Astrocyte (in vitro differentiated cells and primary cell): ENCODE results near the gene PPP2R2D. TPM values are rescaled to one million over a fixed set of nuclear protein-coding genes. Genes with fewer than 3 reads are reported as not detected.

ENCODE experiments used
- DNase-seq: peaks from one replicate; pipeline ENCODE4 v3.0.0-alpha.2; 2010; ENCODE audit warnings: low read depth
- FAIRE-seq: peaks from 2 replicates; lab custom pipeline; 2011; peaks lifted over from hg19 to GRCh38; lab: Jason Lieb, UNC
- H2AFZ ChIP-seq: 2 replicates; pipeline ENCODE4 v1.6.0; 2012; ENCODE audit warnings: low read depth, low read length, inconsistent platforms
- H3K27ac ChIP-seq: 2 replicates; pipeline ENCODE4 v1.5.1; 2011; ENCODE audit warnings: low read depth, low read length, inconsistent platforms
- H3K27me3 ChIP-seq: 2 replicates; pipeline ENCODE4 v1.6.0; 2011; ENCODE audit warnings: low read length, inconsistent platforms; ENCODE audit not compliant: insufficient read depth
- H3K36me3 ChIP-seq: 2 replicates; pipeline ENCODE4 v1.5.1; 2011; ENCODE audit warnings: low read length, inconsistent platforms; ENCODE audit not compliant: insufficient read depth
- H3K4me1 ChIP-seq: 2 replicates; pipeline ENCODE4 v1.5.1; 2011; ENCODE audit warnings: low read length, inconsistent platforms; ENCODE audit not compliant: insufficient read depth
- H3K4me2 ChIP-seq: 2 replicates; pipeline ENCODE4 v1.6.0; 2012; ENCODE audit warnings: low read length, inconsistent platforms
- H3K4me3 ChIP-seq: 2 replicates; pipeline ENCODE4 v1.5.1; 2011; ENCODE audit warnings: low read depth, mild to moderate bottlenecking, low read length, inconsistent platforms; ENCODE audit not compliant: insufficient read depth
- H3K79me2 ChIP-seq: 2 replicates; pipeline ENCODE4 v1.6.0; 2012; ENCODE audit warnings: mild to moderate bottlenecking, low read length, inconsistent platforms; ENCODE audit not compliant: insufficient read depth
- H3K9ac ChIP-seq: 2 replicates; pipeline ENCODE4 v1.6.0; 2012; ENCODE audit warnings: mild to moderate bottlenecking, low read length, inconsistent platforms
- H3K9me3 ChIP-seq: 2 replicates; pipeline ENCODE4 v1.5.1; 2012; ENCODE audit warnings: low read depth, mild to moderate bottlenecking, low read length, inconsistent platforms; ENCODE audit not compliant: insufficient read depth
- H4K20me1 ChIP-seq: 2 replicates; pipeline ENCODE4 v1.6.0; 2012; ENCODE audit warnings: low read length, inconsistent platforms; ENCODE audit not compliant: insufficient read depth
- H3K27ac Mint-ChIP-seq: one replicate; pipeline ENCODE4 v1.8.0; 2021; ENCODE audit warnings: mild to moderate bottlenecking, mixed read lengths; ENCODE audit not compliant: unreplicated experiment
- H3K27me3 Mint-ChIP-seq: one replicate; pipeline ENCODE4 v1.8.0; 2021; ENCODE audit warnings: low read depth, mixed read lengths; ENCODE audit not compliant: unreplicated experiment
- H3K36me3 Mint-ChIP-seq: one replicate; pipeline ENCODE4 v1.8.0; 2021; ENCODE audit warnings: low read depth, mixed read lengths; ENCODE audit not compliant: unreplicated experiment
- H3K4me1 Mint-ChIP-seq: one replicate; pipeline ENCODE4 v1.8.0; 2021; ENCODE audit warnings: low read depth, mixed read lengths; ENCODE audit not compliant: unreplicated experiment
- H3K4me3 Mint-ChIP-seq: one replicate; pipeline ENCODE4 v1.8.0; 2021; ENCODE audit warnings: mild to moderate bottlenecking, moderate library complexity, mixed read lengths; ENCODE audit not compliant: unreplicated experiment
- H3K9me3 Mint-ChIP-seq: one replicate; pipeline ENCODE4 v1.8.0; 2021; ENCODE audit warnings: mild to moderate bottlenecking, mixed read lengths; ENCODE audit not compliant: unreplicated experiment
- EZH2 ChIP-seq: IDR thresholded peaks from 2 replicates; pipeline ENCODE4 v1.6.1; 2012; ENCODE audit warnings: mild to moderate bottlenecking, low read length, inconsistent platforms; ENCODE audit not compliant: insufficient read depth
- total RNA-seq: library from RNA; stranded (reverse); gene quantifications from 2 replicates; pipeline ENCODE4 v1.2.1, GENCODE V29; 2021
- TF ChIP-seq, protein P1 (sequence below): IDR thresholded peaks from 2 replicates; pipeline ENCODE4 v1.5.1; 2011; ENCODE audit warnings: low read depth, mild to moderate bottlenecking, inconsistent platforms, low read length, moderate library complexity; ENCODE audit not compliant: insufficient read depth

Gene PPP2R2D
- total RNA-seq, 1 donor from 2014 or later, result 32.5 TPM

DNA sequence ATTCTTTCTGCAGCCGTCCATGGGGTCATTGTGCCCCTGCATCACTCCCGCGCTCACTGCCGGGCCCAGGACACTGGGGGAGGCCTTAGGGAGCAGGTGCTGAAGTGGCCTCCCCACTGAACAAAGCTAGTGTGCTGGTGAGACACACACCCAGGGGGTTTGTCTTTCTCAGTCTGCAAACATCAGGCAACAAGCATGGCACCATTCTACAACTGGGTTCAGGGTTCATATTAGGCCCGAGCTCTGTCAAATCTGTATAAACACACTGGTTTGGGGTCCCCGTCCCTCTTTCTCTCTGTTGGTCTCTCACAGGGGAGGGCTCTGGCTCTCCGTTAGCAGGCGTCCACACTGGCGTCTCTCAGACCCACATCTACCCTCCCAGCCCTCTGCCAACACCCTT, 11.1 kb upstream of the PPP2R2D start:
- FAIRE-seq (no peak), DNase-seq (no peak)
- Histone ChIP-seq H3K9me3 (no peaks in the 10 kb centered on the region), H2AFZ (no peak overlapping the region), H3K4me2 (no peak overlapping the region), H3K27ac (no peak overlapping the region), H3K36me3 (no peaks in the 10 kb centered on the region), H4K20me1 (no peaks in the 10 kb centered on the region), H3K27me3 (peaks cover 13% of the 10 kb centered on the region), H3K4me1 (no peaks in the 10 kb centered on the region), H3K4me3 (no peak overlapping the region), H3K79me2 (no peaks in the 10 kb centered on the region), H3K9ac (no peak overlapping the region)
- H3K4me3 Mint-ChIP-seq, result no peak overlapping the region
- TF ChIP-seq, protein P1, sequence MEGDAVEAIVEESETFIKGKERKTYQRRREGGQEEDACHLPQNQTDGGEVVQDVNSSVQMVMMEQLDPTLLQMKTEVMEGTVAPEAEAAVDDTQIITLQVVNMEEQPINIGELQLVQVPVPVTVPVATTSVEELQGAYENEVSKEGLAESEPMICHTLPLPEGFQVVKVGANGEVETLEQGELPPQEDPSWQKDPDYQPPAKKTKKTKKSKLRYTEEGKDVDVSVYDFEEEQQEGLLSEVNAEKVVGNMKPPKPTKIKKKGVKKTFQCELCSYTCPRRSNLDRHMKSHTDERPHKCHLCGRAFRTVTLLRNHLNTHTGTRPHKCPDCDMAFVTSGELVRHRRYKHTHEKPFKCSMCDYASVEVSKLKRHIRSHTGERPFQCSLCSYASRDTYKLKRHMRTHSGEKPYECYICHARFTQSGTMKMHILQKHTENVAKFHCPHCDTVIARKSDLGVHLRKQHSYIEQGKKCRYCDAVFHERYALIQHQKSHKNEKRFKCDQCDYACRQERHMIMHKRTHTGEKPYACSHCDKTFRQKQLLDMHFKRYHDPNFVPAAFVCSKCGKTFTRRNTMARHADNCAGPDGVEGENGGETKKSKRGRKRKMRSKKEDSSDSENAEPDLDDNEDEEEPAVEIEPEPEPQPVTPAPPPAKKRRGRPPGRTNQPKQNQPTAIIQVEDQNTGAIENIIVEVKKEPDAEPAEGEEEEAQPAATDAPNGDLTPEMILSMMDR, result no peak
- no peak for TF ChIP-seq EZH2
- H3K4me1 Mint-ChIP-seq, result no peaks in the 10 kb centered on the region
- H3K27me3 Mint-ChIP-seq, result peaks cover 24% of the 10 kb centered on the region
- no peaks in the 10 kb centered on the region for H3K36me3 Mint-ChIP-seq
- no peaks in the 10 kb centered on the region for H3K9me3 Mint-ChIP-seq
- H3K27ac Mint-ChIP-seq, result no peak overlapping the region

DNA sequence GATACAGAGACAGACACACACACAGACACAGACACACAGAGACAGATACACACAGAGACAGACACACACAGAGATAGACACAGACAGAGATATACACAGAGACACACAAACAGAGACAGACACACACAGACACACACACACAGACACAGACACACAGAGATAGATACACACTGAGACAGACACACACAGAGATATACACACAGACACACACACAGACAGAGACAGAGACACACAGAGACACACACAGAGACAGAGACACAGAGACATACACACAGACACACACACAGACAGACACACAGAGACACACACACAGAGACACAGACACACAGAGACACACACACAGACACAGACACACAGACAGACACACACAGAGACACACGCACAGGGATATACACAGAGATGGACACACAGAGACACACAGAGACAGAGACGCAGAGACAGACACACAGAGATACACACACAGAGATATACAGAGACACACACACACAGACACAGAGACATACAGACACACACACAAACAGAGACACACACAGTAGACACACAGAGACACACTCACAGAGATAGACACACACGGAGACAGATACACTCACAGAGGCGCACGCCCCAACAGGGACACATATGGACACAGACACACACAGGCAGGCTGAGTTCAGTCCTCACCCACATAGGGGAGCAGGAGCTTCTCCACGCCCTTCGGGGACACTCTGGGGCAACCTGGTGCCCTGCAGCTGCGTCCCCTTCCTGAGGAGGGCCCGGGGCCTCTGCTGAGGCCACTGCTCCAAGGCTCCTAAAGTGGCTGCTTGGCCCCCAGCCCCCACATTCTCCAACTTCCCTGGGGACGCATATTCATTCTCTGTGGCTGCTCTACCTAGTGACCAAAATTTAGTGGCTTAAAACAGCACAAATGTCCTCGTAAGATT, 10.3 kb upstream of the PPP2R2D start:
- FAIRE-seq (no peak), DNase-seq (no peak)
- Histone ChIP-seq H3K36me3 (no peaks in the 10 kb centered on the region), H3K9ac (no peak overlapping the region), H3K4me1 (no peaks in the 10 kb centered on the region), H2AFZ (no peak overlapping the region), H3K27me3 (peaks cover 13% of the 10 kb centered on the region), H3K79me2 (no peaks in the 10 kb centered on the region), H3K4me2 (no peak overlapping the region), H3K4me3 (no peak overlapping the region), H3K9me3 (no peaks in the 10 kb centered on the region), H3K27ac (no peak overlapping the region), H4K20me1 (no peaks in the 10 kb centered on the region)
- no peaks in the 10 kb centered on the region for H3K36me3 Mint-ChIP-seq
- H3K27me3 Mint-ChIP-seq, result peaks cover 27% of the 10 kb centered on the region
- H3K4me3 Mint-ChIP-seq, result no peak overlapping the region
- H3K9me3 Mint-ChIP-seq, result no peaks in the 10 kb centered on the region
- TF ChIP-seq EZH2, result no peak
- TF ChIP-seq, protein P1, result no peak
- H3K4me1 Mint-ChIP-seq, result no peaks in the 10 kb centered on the region
- H3K27ac Mint-ChIP-seq, result no peak overlapping the region
